GM18499 (cell line): Measurements from ENCODE around the gene CISD3.
"Not testable (repeated sequence)": the region's sequence is repeated elsewhere in the genome, so short reads cannot be mapped to it uniquely, and the experiment has no call there.

Source experiments
- ATAC-seq: cut with Tn5 transposase; IDR thresholded peaks from one replicate; pipeline ENCODE4 v1.9.1; 2021; ENCODE audit warnings: moderate number of reproducible peaks; ENCODE audit not compliant: insufficient read depth, unreplicated experiment

The CISD3 gene

DNA sequence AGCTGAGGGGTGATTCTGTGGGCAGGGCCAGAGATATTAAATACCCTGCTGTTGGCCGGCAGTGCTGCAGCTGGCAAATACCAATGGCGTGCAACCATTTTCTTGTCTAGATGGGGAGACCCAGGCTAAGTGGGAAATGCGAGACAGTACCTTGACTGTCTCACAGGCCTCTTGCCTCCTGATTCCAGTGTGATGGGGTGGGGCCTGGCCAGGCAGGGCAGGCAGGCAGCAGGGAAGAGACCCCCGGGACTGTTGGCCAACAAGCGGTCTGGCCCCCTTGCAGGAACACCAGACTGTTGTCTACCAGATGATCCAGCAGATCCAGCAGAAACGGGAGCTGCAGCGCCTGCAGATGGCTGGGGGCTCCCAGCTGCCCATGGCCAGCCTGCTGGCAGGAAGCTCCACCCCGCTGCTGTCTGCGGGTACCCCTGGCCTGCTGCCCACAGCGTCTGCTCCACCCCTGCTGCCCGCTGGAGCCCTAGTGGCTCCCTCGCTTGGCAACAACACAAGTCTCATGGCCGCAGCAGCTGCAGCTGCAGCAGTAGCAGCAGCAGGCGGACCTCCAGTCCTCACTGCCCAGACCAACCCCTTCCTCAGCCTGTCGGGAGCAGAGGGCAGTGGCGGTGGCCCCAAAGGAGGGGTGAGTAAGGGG lies 5.7 kb upstream of the CISD3 start:
- no peak for ATAC-seq

DNA sequence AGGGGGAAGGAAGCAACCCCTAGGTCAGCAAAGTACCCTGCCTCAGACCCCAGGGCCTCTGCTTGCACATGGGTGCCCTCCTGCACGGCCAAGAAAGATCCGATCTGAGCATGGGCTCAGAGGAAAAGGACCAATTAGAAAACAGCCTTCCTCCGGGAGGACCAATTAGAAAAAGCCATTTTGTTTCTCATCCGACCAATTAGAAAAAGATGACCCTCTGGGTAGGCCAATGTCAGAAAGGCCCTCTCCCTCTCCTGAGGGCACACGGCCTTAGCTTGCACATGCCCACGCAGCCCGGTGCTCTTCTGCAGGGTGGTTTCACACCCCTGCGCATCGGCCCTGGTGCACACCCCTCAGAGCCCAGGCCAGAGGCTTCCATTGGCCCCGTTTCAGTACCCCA lies 5.1 kb upstream of the CISD3 start:
- no peak for ATAC-seq

DNA sequence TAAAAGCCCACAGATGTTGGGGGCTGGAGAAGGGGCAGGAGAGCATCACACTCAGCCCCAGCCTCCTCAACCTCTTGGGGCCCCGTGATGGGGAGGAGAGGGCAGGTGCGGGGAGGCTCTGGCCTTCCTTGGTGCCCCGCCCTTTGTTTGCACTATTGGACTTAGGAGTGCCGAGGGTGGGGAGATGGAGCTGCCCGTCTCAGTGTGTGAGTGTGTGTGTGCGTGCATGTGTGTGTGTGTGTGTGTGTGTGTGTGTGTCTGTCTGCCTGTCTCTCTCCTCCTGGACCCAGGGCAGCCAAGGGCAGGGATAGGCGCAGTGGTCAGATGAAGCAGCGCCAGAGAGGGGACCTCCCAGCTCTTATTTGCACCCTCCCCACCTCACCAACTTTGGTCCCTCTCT lies 4.0 kb upstream of the CISD3 start:
- not testable (repeated sequence) for ATAC-seq

DNA sequence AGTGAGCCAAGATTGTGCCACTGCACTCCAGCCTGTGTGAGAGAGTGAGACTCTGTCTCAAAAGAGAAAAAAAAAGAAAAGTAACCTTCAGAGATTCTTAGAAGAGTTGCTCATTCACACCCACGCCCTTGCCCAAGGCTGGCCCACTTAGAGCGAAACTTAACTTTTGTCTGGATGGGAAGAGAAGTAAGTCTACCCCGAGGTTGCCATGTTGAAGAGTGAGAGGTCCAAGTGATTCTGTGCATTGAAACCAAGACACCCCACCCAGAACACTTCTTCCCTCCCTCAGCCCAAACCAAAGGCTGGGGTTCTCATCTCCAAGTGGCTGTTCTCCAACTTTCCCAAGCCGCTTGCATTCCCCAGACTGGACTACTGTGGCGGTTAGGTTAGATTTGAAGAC lies 2.4 kb upstream of the CISD3 start:
- ATAC-seq: no peak

DNA sequence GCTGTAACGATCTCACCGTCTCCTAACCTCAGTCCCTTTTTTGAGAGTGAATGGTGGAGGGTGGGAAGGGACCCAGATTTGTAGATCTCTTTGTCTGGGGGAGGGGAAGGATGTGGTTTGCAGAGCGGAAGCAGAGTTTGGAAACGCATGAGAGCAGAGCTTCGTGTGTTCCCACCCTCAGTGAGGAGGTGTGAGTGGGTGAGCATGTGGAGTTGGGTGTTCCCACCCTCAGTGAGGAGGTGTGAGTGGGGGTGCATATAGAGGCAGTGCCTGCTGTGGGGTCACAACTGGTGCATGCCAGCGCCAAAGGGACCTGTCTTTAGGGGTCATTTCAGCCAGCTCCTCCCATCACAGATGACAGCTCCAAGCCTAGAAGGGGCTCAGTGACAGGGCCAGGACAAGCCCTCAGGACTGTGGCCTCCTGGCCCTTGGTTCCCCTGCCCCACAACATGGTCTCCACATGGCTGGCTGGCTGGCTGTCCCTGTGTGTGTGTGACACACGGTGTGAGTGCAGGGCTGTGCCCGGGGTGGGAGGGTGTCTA lies 1.8 kb upstream of the CISD3 start:
- ATAC-seq: no peak

DNA sequence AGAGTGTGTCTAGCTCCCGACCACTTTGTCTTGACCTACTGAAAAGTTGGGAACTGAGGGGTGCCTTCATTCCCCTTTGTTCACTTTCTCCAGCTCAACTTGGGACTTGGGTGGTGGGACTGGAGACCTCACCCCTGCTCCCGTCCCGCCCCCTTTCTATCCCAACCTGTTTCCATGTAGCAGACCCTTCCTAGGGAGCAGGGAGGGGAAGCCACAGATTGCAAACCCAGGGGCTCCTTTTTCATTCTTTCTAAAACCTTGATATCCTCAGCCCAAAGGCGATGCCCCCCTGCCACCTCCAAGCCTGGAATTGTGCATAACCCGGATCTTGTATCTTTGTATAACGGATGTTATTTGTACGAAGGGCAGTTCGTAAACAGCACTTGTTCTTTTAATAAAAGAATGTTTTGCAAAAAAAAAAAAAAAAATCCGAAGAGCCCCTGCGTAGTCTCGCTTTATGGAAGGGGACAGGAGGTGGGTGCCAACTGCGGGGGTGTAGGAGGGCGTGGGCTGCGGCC lies 714 bp upstream of the CISD3 start:
- no peak for ATAC-seq

DNA sequence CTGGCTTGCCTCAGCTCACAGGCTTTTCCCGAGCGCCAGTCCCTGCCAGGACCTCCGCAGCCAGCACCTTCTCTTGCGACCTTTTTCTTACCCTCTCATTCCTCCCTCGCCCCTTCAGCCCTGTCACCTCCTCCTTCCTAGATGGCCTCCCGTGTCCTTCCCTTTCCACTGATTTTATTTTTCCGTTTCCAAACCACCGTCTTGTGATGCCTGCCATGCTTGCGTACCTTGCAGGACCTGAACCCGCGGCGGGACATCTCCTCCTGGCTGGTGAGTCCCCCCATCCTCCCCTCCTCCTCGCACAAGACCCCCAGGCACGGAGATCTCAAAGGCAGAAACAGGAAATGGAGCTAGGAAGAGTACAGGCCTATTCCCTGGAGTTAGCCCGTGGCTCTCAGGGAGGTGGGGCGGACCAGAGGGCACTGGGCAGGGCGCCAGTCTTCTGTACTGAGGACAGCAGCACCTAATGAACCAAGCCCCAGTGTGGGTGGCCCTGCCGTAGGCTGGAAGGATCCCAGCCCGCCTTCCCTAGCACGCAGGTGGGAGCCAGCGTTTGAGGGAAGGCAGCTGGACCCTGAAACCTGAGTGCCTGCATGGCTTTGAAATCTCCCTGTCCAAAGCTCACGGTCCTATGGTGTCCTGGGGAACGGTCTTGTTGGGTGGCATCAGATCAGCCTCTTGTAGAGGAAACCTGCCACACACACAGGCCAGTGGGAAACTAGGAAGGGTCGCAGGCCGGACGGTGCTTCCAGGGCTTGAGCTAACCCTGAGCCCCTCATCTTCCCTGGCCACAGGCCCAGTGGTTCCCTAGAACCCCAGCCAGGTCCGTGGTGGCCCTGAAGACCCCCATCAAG lies 612 bp downstream of the CISD3 start:
- no peak for ATAC-seq

DNA sequence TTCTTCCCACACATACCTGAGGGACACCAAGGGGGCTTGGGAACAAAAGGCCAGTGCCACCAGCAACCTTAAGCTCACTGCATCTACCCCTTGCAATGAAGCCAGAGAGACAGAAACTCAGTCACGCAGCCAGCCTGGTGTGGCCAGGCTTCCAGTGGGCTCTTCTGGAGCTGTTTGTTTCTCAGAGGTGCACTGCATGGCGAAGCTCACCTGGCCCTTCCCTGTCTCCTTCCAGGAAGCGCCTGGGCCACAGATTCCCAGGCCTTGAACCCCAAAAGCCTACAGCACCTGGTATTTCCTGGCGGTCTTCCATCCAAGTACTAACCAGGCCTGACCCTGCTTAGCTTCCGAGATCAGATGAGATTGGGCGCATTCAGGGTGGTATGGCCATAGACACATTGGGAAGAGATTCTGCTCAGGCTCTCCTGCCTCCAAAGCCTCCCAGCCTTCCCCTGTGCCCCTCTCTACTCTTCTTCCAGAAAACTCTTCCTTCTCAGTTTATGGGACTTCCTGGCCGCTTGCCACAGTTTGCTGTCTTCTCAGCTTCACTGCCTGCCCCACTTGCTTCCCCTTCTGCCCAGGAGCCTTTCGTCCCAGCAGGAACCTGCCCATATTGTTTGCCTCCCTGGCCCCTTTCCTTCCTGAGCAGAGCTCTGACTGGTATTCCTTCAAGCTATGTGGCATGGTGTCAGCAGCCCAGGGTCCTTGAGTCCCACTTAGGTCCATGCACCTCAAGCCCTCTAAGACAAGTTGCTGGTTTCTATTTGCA lies 1.6 kb downstream of the CISD3 start:
- ATAC-seq: no peak

DNA sequence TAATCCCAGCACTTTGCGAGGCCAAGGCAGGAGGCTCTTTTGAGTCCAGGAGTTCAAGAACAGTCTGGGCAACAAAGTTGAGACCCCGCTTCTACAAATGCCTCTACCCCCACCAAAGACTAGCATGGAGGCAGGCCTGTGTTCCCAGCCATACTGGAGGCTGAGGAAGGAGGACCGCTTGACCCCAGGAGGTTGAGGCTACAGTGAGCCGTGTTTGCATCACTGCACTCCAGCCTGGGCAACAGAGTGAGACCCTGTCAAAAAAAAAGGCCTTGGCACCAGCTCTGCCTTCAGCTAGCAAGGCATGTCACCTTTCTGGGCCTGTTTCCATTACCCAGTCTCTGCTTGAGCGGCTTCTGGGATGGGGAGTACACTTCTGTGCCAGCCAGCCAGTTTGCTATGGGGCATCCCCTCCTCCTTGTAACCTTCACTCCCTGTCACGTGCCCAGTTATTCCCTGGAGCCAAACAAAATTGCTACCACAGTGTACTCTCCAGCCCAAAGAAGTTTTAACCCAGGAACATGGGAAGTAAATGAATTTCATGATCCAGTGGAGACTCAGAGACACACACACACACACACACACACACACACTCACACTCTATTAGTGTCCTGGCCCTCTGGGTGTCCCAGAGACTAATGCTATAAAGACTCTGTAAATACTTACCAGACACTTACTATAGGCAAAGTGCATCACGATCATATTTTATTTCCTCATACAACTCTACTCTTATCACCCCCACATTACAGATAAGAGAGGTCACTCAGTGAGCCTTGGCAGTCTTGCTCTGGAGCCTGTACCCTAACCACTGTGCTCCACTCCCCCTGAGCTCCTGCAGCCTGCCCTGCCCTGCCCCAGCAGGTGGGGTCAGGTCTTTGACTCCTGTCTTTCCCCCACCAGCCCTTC lies 2.5 kb downstream of the CISD3 start:
- ATAC-seq: no peak

DNA sequence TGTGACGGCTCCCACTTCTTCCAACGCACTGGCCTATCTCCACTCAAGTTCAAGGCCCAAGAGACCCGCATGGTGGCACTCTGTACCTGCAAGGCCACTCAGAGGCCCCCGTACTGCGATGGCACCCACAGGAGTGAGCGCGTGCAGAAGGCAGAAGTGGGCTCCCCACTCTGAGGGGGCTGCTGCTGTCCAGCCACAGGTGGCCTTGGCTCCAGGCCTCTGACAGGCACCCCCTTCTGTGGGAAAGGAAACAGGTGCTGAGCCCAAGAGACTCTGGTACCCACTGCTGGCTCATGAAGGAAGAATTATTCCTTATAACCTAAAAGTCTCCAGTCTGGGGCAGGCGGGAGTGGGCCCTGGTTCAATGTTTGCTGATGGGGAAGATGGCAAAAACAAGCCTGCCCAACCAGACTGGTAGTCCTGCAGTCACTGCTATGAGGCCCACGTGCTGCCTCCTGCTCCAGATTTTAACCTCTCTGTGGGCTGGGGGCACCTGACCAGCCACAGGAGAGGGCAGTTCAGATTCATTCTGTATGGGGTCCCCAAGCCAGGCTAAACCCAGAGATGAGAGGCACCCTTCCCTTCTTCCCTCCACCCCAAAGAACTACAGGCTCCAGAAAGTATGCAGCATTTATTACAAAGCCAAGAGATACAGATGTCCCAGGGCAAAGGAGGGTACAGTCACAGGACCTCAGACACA lies 3.3 kb downstream of the CISD3 start:
- ATAC-seq: no peak

DNA sequence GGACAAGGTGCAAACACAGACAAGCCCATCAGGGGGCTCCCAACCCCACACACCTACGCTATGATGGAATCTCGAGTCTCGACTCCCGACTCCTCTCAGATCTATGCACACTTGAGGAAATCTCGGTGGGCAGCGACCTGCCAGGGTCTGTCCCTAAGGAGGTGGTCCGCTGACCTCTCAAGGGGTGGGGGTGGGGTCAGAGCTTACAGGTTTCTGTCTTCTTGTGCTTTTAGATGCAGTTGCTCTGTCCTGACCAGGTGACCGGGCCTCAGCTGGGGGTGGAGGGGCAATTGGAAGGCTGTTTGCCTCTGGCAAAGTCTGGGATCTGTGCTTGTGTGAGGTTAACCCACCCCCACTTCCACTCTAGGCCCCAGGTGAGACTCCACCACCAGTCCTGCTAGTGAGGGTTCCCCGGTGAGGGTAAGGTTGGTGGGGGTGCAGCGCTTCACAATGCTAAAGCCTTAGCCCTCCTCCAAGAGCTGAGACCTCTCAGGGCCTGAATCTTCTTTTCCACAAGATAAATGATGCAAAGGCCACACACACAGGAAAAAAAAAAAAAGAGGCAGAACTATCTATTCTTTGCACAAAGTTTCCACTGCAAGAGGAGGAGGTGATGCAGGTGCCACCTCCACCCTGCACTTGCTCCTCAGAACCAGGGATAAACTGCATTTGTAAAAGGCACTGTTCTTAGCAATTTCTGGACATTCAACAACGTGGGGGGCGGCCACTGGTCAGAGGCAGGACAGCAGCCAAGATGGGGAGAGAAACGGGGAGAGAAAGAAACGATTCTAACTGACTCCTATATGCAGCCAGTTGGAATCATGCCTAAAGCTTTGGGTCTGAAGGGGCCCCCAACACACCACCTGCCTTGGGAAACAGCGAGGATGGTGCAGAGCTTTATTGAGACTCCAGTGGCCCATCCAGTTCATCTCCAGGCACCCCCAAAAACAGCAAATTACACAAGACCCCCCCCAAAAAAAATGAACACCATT lies 4.1 kb downstream of the CISD3 start:
- no peak for ATAC-seq

DNA sequence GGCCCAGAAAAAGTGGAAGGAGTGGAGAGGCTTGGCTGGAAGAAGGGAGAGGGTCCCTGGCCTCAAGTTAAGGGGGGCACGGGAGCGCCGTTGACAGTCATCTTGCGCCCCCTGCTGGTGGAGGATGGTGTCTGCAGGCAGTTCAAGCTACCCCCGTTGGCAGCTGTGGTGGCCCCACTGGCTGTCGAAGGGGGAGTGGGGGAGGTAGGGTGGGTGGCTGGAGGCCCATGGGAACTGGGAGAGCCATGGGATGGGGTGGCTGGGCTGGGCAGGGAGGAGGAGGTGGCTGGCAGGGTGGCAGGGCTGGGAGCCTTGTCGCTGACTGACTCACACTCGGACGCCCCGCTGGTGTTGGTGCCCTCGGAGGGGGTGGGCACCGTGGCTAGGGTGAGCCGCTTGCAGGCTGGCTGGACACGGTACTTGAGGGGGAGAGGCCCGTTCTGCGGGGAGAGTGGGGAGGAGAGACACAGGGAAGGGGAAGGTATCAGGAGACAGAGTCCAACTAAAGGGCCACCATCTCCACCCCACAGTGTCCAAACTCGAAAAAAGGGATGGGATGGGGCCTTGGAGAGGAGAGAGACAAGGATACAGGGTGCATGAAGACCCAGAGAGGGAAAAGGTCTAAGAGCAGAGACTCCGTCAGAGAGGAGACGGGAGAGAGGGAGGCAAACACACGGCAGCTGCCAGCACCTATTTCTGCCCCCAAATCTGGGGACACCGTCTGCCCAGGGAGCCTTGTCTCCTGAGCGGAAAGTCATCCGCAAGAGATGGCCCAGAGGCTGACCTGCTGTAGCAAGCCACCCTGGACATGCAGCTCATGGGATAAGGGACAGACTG lies 5.2 kb downstream of the CISD3 start:
- ATAC-seq: no peak

DNA sequence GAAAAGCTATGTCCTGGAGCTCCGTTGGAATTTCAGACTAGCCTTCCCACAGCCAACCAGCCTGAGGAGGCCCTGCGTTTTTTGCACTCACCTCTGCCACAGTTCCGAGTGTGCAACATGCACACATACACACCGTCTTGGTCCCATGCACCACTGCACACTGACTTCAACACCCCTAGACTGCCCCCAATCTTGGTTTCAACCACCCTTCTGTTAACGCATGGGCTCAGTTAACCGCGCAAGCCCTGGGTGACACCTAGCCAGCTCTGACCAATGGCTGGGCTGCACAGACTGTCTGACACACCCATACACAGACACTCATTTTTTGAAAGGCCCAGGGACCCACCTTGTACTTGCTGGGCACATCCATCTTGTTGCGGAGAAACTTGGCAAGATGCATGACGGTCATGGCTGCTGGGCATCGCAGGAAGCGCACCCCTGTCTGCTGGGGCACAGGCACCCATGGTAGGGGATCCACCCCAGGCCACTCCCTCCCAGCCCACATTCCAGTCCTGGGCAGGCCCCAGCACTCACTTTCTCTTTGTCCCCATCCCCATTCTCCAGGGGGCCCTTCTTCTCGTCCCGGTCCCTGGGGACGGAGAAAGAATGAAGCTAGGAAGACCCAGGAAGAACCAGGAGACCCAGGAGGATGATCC lies 8.0 kb downstream of the CISD3 start:
- no peak for ATAC-seq

DNA sequence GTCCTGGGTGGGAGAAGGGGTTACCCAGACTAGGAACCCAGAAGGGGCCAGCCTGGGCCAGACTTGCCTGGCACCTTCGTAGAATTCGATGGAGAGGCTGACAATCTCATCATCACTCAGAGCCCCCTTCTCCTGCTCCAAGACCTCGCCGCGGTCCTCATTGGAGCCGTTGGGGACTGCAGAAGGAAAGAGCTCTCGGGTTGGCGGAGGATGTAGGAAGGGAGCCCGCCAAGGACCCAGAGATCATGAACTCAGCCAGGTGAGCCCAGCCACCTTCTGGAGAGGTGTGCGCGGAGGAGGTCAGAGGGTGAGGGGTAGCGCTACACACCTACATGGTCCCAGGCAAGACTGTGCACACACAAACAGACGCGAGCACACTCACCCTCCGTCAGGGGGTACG lies 8.5 kb downstream of the CISD3 start:
- no peak for ATAC-seq

DNA sequence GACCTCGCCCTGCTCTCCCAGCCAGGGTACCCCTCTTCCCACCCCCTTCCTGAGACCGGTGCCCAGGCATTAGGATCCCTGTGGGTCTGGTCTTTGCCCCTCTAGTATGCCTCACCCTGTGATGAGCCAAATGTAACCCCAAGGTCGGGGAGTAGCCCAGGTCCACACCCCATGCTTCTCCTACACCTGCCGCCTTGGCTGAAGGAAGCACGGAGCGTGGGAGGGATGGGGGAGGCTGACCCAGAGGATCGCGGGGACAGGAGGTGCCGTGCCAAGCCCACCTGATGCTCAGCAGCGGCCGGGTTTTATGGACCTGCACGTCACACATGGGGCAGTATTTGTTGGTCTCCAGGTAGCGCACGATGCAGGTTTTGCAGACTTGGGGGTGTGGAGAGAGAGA lies 9.2 kb downstream of the CISD3 start:
- no peak for ATAC-seq

DNA sequence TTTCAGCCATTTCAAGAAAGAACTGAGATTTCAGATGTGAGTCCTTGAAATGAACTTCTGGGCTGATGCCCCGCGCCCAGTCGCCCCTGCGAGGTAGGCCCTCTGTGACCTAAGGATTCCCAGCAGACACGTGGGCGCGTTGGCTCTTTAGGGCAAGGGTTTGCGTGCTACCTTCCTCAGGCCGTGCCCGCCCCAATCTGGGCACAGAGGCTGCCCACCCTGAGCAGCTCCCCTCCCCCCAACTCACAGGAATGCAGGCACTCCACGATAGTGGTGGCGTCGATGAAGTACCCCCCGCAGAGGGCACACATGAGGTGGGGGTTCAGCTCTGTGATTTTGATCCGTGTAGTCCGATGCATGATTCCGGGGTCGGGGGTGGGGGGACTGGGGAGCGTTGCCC lies 9.9 kb downstream of the CISD3 start:
- no peak for ATAC-seq

DNA sequence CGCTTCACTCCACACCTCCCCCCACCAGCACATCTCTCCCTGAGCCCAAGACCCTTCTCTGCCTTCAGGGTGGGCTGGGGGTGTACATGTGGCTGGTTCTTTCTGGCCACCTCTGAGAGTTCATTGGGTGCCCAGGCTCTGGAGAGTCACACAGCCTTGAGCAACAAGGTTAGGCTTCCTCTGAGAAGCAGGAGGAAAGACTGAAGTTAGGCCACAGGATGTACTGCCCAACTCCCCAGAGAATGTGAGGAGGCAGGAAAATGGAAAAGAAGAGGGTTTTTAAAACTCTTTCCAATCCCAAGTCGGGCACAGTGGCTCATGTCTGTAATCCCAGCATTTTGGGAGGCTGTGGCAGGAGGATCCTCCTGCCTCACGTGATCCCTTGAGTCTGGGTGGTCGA lies 10.7 kb downstream of the CISD3 start:
- ATAC-seq: no peak
